Renal cortical epithelial cell (primary cell): ENCODE data around the gene ITGB6. TPM values are rescaled to one million over a fixed set of nuclear protein-coding genes. Genes with fewer than 3 reads are reported as not detected.
"Not testable (repeated sequence)": the region's sequence is repeated elsewhere in the genome, so short reads cannot be mapped to it uniquely, and the experiment has no call there.

Experiments
- DNase-seq: peaks from one replicate; pipeline ENCODE4 v3.0.0-alpha.2; 2011; ENCODE audit warnings: low read depth
- total RNA-seq: library from RNA; depleted of rRNA; stranded (reverse); fragments of >200 nt; gene quantifications from 2 replicates; pipeline ENCODE4 v1.2.3, GENCODE V29; 2014

ITGB6 gene
- total RNA-seq, 1 donor from 2014 or later, result 259 TPM

DNA sequence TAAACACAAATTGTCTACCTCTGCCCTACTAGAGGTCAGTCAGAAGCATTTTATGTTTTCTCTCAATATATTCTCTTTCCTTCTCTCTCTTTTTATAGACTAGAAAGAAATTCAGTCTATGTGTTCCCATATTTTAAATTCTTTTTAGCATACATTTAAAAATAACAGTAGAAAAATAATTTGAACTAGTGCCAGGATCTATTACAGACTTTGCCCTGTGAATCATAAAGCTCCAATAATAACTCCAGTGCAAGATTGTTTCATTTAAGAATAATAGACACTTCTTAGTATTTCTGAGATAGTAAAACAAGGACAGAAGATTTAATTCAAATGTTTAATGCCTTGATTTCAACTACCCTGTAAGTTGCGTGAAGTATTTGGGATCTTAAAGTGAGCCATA lies 60.1 kb downstream of the ITGB6 start:
- no peak for DNase-seq

- no peak for DNase-seq
These were observed 60.7 kb downstream of the ITGB6 start for GRCh38 chr2:160139350-160139749.

GRCh38 chr2:160138406-160138805 lies 61.7 kb downstream of the ITGB6 start:
- DNase-seq, result no peak

GRCh38 chr2:160137464-160137863 lies 62.6 kb downstream of the ITGB6 start:
- DNase-seq, result no peak

DNA sequence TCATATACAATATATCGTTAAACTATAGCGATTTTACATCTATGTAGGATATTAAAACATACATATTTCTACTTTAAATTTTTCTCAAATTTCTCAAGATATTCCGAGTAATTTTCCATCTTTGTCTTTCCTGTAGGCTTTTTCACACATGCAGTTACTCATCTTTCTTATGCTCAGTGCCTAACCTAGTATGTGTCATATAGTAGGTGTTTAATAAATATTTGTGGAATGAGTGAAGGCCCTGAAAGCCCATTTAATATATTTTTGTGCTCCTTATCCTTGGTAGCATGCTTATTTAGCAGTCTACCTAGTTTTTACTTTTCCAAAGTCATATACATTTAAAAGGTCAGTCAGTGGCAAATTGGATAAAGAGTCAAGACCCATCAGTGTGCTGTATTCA lies 67.3 kb downstream of the ITGB6 start:
- no peak for DNase-seq

GRCh38 chr2:160126756-160127155 lies 73.3 kb downstream of the ITGB6 start:
- DNase-seq, result no peak

DNA sequence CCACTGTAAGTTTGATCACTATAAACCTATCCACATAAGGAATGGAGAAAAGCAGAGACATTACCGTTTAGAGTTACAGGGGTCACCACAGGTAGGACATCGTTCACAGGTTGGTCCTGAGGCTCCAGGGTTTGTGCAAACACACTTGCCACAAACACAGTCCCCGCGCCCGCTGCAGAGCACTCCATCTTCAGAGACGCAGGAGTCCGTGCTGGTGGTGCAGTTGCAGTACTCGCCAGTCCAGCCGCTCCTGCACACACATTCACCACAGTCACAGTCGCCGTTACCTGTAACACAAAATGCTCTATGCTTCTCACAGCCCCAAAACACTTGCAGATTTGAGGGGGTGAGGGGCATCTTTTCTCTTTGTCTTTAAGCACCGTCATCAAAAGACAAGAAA lies 73.8 kb downstream of the ITGB6 start:
- no peak for DNase-seq

GRCh38 chr2:160125828-160126227 lies 74.2 kb downstream of the ITGB6 start:
- no peak for DNase-seq

- no peak for DNase-seq
These were observed 74.7 kb downstream of the ITGB6 start for GRCh38 chr2:160125366-160125765.

DNA sequence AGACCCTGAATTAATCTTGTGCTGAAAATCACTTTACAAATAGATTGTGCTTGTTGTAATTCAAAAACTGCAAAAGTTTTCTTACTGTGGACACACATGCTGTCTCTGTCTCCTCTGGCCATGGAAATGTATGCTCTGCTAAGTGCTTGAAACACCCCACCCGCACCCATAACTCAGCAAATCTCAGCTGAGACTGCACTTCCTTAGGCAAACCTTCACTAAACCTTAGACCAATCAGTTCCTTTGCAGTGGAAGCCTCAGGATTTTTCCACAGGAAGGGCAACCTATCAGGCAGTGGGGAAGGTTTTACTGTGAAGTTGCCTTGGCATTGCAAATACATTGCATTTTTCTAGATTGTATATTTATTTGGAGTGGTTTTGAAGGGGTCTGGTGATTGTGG lies 75.5 kb downstream of the ITGB6 start:
- no peak for DNase-seq

DNA sequence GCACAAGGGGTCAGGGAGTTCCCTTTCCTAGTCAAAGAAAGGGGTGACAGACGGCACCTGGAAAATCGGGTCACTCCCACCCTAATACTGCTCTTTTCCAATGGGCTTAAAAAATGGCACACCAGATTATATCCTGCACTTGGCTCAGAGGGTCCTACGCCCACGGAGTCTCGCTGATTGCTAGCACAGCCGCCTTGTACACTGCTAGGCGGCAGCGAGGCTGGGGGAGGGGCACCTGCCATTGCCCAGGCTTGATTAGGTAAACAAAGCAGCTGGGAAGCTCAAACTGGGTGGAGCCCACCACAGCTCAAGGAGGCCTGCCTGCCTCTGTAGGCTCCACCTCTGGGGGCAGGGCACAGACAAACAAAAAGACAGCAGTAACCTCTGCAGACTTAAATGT lies 85.4 kb downstream of the ITGB6 start:
- not testable (repeated sequence) for DNase-seq

- DNase-seq, result peak; percentile 9
These were observed 86.1 kb downstream of the ITGB6 start for GRCh38 chr2:160114020-160114419.

DNA sequence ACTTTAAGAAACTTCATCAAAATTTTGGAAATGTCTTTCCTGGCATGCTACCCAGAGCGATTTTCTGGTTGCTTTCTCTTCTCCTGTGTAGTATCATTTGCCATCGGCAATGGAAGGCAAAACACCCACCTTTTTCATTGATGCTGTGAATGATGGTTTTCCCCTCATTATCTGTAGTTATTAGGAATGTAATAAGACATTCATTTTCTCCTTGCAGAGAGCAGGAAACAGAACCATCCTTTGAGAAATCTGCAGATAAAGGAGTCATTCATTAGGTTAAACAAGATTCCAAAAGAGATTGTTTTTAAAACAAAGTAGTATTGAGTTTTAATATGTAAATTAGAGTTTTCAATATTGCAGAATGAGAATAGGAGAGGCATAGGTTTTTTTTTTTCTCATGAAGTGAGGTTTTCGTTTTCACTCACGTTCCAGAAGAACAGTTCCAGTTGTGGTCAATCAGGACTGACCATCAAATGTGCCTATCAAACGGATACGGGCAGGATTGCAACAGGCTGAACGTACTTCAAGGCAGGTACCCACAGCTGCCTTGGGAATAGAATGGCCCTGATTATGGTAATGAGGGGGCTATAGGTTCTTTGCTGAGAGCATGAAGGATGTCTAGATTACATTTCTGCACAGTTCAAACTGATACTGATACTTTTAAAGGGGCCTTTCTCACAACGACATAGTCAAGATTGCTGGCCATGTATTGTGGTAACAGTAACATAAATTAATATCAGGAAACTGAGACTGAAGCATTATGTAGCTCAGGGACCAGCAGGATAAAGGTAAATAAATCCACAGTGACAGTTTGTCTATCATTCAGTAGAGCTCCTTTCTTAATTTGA lies 87.9 kb downstream of the ITGB6 start:
- DNase-seq, result no peak

GRCh38 chr2:160110674-160111239 lies 89.3 kb downstream of the ITGB6 start:
- no peak for DNase-seq

GRCh38 chr2:160109939-160110673 lies 90.0 kb downstream of the ITGB6 start:
- peak; percentile 74 for DNase-seq

DNA sequence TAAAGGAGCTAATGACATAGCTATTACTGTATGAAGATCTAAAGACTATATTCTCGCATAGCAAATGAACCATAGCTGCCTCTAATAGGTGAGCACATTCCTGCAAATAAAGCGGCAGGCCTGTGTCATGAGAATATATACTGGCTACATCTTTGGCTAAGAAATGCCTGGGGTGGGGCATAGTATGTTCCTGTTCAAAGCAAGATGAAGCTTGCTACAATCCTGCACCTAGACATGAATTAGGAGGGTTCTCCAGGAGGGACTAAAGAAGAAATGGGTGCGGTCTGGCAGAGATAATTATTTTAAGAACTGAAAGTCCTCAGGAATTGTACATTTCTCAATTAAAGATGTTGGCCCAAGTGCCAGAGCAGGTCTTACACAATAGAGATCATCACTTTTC lies 90.8 kb downstream of the ITGB6 start:
- DNase-seq, result no peak

DNA sequence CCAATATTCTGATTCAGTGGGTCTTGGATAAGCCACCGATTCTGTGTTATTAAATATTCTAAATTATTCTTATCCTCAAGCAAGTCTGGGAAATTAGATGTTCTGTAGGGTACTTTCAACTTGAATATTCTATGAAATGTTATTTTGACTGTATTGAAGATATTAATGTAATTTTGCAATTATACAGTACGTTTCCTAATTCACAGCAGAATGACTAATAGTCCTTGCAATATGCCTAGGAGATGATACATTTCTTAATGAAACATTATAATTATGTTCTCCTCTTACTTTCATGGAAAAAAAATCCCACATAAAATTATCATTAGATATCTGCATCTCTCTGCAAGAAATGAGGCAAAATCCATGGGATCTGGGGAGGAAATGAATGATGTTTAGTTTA lies 91.4 kb downstream of the ITGB6 start:
- DNase-seq, result no peak

GRCh38 chr2:160105366-160105765 lies 94.7 kb downstream of the ITGB6 start:
- no peak for DNase-seq

- no peak for DNase-seq
These were observed 96.0 kb downstream of the ITGB6 start for GRCh38 chr2:160104115-160104514.

- DNase-seq, result no peak
These were observed 102.7 kb downstream of the ITGB6 start for GRCh38 chr2:160097326-160097725.

DNA sequence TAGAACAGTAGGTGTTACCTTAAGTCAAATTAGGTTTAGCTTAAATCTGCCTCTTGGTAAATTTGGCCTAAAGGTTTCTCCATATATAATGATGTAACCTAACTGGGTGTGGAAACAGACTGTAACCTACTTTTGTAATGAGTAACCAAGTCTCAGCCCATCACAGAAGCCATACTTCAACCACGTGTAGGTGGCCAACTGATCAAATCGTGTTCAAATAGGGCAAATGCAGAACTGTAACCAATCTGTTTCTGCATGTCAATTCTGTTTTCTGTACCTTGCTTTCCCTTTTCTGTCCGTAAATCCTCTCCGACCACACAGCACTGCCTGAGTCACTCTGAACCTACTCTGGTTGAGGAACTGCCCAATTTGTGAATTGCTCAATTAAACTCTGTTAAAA lies 103.7 kb downstream of the ITGB6 start:
- DNase-seq, result no peak

GRCh38 chr2:160092445-160092844 lies 107.6 kb downstream of the ITGB6 start:
- DNase-seq, result no peak

- peak; percentile 89 for DNase-seq
These were observed 108.7 kb downstream of the ITGB6 start for GRCh38 chr2:160091381-160091780.
